Keratinocyte (primary cell): Measurements from ENCODE around the gene DPYSL5. TPM values are rescaled to one million over a fixed set of nuclear protein-coding genes. Genes with fewer than 3 reads are reported as not detected.

ENCODE experiments used
- DNase-seq: peaks from one replicate; pipeline ENCODE4 v3.0.0-alpha.2; 2011; ENCODE audit warnings: low read depth, missing footprints, low spot score
- FAIRE-seq: peaks from 2 replicates; lab custom pipeline; 2011; peaks lifted over from hg19 to GRCh38; lab: Jason Lieb, UNC
- H2AFZ ChIP-seq: 2 replicates; pipeline ENCODE4 v1.6.0; 2012; ENCODE audit warnings: low read length, control low read depth, inconsistent platforms; ENCODE audit not compliant: control insufficient read depth
- H3K27ac ChIP-seq: 2 replicates; pipeline ENCODE4 v1.5.1; 2011; ENCODE audit warnings: low read length; ENCODE audit not compliant: control insufficient read depth, insufficient read depth
- H3K27me3 ChIP-seq: 3 replicates; pipeline ENCODE4 v1.6.0; 2011; ENCODE audit warnings: low read length; ENCODE audit not compliant: control insufficient read depth, insufficient read depth; ENCODE audit errors: extremely low read depth
- H3K36me3 ChIP-seq, 2 experiments: 2 replicates in 1 of 2; 3 replicates in 1 of 2; pipeline ENCODE4 v1.5.1; 2011; ENCODE audit warnings: low read length in 2 of 2, mild to moderate bottlenecking in 1 of 2; ENCODE audit not compliant: control insufficient read depth in 2 of 2, insufficient read depth in 2 of 2; ENCODE audit errors: extremely low read depth in 1 of 2
- H3K4me1 ChIP-seq: 3 replicates; pipeline ENCODE4 v1.5.1; 2011; ENCODE audit warnings: low read length; ENCODE audit not compliant: control insufficient read depth, insufficient read depth; ENCODE audit errors: extremely low read depth
- H3K4me2 ChIP-seq: 3 replicates; pipeline ENCODE4 v1.6.0; 2011; ENCODE audit warnings: low read depth, low read length; ENCODE audit not compliant: control insufficient read depth, insufficient read depth; ENCODE audit errors: extremely low read depth
- H3K4me3 ChIP-seq, 3 experiments: fragments of 200-600 bp in 1 of 3; sonication (generic) in 1 of 3; 2 replicates in 2 of 3; 3 replicates in 1 of 3; pipeline ENCODE4 v1.5.1; 2011 to 2016; ENCODE audit warnings: low read length in 3 of 3, mild to moderate bottlenecking in 3 of 3, control low read depth in 2 of 3, inconsistent platforms in 1 of 3, low read depth in 1 of 3, mixed read lengths in 1 of 3, mixed run types in 1 of 3, moderate library complexity in 1 of 3; ENCODE audit not compliant: control insufficient read depth in 2 of 3, insufficient read depth in 2 of 3; ENCODE audit errors: extremely low read depth in 1 of 3
- H3K79me2 ChIP-seq: 2 replicates; pipeline ENCODE4 v1.6.0; 2012; ENCODE audit warnings: low read length; ENCODE audit not compliant: control insufficient read depth, insufficient read depth
- H3K9ac ChIP-seq: 3 replicates; pipeline ENCODE4 v1.6.0; 2011; ENCODE audit warnings: low read length; ENCODE audit not compliant: control insufficient read depth, insufficient read depth; ENCODE audit errors: extremely low read depth
- H3K9me1 ChIP-seq: 3 replicates; pipeline ENCODE4 v1.6.0; 2011; ENCODE audit warnings: low read length; ENCODE audit not compliant: control insufficient read depth, insufficient read depth; ENCODE audit errors: extremely low read depth
- H3K9me3 ChIP-seq: 2 replicates; pipeline ENCODE4 v1.5.1; 2012; ENCODE audit warnings: low read depth, low read length; ENCODE audit not compliant: control insufficient read depth
- H4K20me1 ChIP-seq: 3 replicates; pipeline ENCODE4 v1.6.0; 2011; ENCODE audit warnings: low read length; ENCODE audit not compliant: control insufficient read depth, insufficient read depth; ENCODE audit errors: extremely low read depth
- CTCF ChIP-seq, 3 experiments: IDR thresholded peaks in 1 of 3; conservative IDR thresholded peaks in 1 of 3; optimal IDR thresholded peaks in 1 of 3; 2 replicates in 2 of 3; 3 replicates in 1 of 3; pipeline versions ENCODE3 to v1.5.1; 2011; ENCODE audit warnings: low read length in 3 of 3, mild to moderate bottlenecking in 3 of 3, moderate library complexity in 2 of 3, control low read depth in 1 of 3, inconsistent platforms in 1 of 3; ENCODE audit not compliant: insufficient read depth in 2 of 3; ENCODE audit errors: extremely low read depth in 1 of 3
- EZH2 ChIP-seq: IDR thresholded peaks from one replicate; pipeline ENCODE4 v1.6.1; 2012; ENCODE audit warnings: inconsistent platforms, mild to moderate bottlenecking, low read length, moderate library complexity
- dilution Hi-C: fragments of 300-500 bp; cut with MboI; formaldehyde crosslinking; loops from one replicate; pipeline ENCODE4 v1.7.0; 2020; ENCODE audit warnings: low sequenced_read_pairs; ENCODE audit not compliant: extremely low pct_ligation_motif_present
- polyA plus RNA-seq, 5 experiments: library from polyadenylated mRNA; depleted of rRNA in 3 of 5; stranded (reverse) in 3 of 5; stranded (forward) in 1 of 5; unstranded in 1 of 5; fragments of >200 nt; gene quantifications; 1 replicate in 1 of 5; 2 replicates in 3 of 5; 3 replicates in 1 of 5; pipeline versions ENCODE4 v1.2.1 to v1.2.3, GENCODE V29; 2011 to 2012; ENCODE audit warnings: missing spikeins in 2 of 5, low read depth in 1 of 5, low replicate concordance in 1 of 5

DPYSL5 gene
- polyA plus RNA-seq, 1 donor (not counting 4 experiments of a cell fraction or from before 2014, with no cell fraction given) = not detected

- Histone ChIP-seq H3K9me1 (no peaks in the 10 kb centered on the region), H3K27ac (no peak overlapping the region), H3K4me1 (no peaks in the 10 kb centered on the region), H3K9me3 (no peaks in the 10 kb centered on the region), H3K9ac (no peak overlapping the region), H4K20me1 (no peaks in the 10 kb centered on the region), H3K27me3 (peaks cover 30% of the 10 kb centered on the region), H3K79me2 (no peaks in the 10 kb centered on the region), H3K4me2 (no peak overlapping the region), H2AFZ (no peak overlapping the region), H3K4me3 (no peak overlapping the region), H3K36me3 (no peaks in the 10 kb centered on the region)
- DNase-seq (no peak), FAIRE-seq (no peak)
- no peak for TF ChIP-seq CTCF (optimal IDR thresholded peaks at IDR 0.05 in 1 of 3, IDR thresholded peaks at IDR 0.05 in 1 of 3, conservative IDR thresholded peaks at IDR 0.05 in 1 of 3; ENCODE audit: extremely low read depth in 1 of 3, insufficient read depth in 2 of 3, low read length in 3 of 3)
- TF ChIP-seq EZH2 = no peak
- dilution Hi-C loops = no loop called here
These were observed 106.2 kb downstream of the DPYSL5 start for GRCh38 chr2:26954135-26954534.

GRCh38 chr2:26957041-26957440 is 109.1 kb downstream of the DPYSL5 start:
- H3K9me3 ChIP-seq = no peaks in the 10 kb centered on the region
- no peaks in the 10 kb centered on the region for H3K4me1 ChIP-seq
- H3K9ac ChIP-seq = no peak overlapping the region
- H3K79me2 ChIP-seq = no peaks in the 10 kb centered on the region
- H3K27ac ChIP-seq = no peak overlapping the region
- peaks cover 33% of the 10 kb centered on the region for H3K27me3 ChIP-seq
- dilution Hi-C loops = no loop called here
- no peak overlapping the region for H3K4me2 ChIP-seq
- TF ChIP-seq EZH2 (no peak), CTCF (optimal IDR thresholded peaks at IDR 0.05 in 1 of 3, IDR thresholded peaks at IDR 0.05 in 1 of 3, conservative IDR thresholded peaks at IDR 0.05 in 1 of 3; ENCODE audit: extremely low read depth in 1 of 3, insufficient read depth in 2 of 3, low read length in 3 of 3) (no peak)
- H3K9me1 ChIP-seq = no peaks in the 10 kb centered on the region
- FAIRE-seq (no peak), DNase-seq (no peak)
- H4K20me1 ChIP-seq = no peaks in the 10 kb centered on the region
- H3K4me3 ChIP-seq = no peak overlapping the region
- no peaks in the 10 kb centered on the region for H3K36me3 ChIP-seq
- no peak overlapping the region for H2AFZ ChIP-seq
